GM21529 (cell line): ENCODE results near the gene INPP5J.
"Not testable (repeated sequence)": the region's sequence is repeated elsewhere in the genome, so short reads cannot be mapped to it uniquely, and the experiment has no call there.

Experiments
- ATAC-seq: cut with Tn5 transposase; IDR thresholded peaks from one replicate; pipeline ENCODE4 v1.9.1; 2021; ENCODE audit not compliant: unreplicated experiment

The INPP5J gene

DNA sequence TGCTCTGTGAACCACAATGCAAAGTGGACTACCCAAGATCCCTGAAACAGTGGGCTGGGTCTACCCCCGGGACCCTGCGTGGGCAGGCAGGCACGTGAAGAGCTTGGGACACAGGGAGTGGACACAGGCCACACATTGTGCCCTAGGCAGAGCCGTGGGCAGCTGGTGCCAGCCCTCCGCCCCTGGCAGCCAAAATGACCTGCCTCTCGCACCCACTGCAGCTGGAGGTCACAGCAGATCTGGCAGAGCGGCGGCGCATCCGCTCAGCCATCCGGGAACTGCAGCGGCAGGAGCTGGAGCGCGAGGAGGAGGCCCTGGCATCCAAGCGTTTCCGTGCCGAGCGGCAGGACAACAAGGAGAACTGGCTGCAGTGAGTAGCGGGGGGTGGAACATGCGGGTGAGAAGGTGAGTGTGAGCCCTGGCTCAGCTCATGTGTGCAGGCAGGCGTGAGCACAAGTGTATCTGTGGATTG, 35.0 kb upstream of the INPP5J start:
- ATAC-seq: no peak

- no peak for ATAC-seq
Observed at GRCh38 chr22:31088233-31088986, 34.4 kb upstream of the INPP5J start.

DNA sequence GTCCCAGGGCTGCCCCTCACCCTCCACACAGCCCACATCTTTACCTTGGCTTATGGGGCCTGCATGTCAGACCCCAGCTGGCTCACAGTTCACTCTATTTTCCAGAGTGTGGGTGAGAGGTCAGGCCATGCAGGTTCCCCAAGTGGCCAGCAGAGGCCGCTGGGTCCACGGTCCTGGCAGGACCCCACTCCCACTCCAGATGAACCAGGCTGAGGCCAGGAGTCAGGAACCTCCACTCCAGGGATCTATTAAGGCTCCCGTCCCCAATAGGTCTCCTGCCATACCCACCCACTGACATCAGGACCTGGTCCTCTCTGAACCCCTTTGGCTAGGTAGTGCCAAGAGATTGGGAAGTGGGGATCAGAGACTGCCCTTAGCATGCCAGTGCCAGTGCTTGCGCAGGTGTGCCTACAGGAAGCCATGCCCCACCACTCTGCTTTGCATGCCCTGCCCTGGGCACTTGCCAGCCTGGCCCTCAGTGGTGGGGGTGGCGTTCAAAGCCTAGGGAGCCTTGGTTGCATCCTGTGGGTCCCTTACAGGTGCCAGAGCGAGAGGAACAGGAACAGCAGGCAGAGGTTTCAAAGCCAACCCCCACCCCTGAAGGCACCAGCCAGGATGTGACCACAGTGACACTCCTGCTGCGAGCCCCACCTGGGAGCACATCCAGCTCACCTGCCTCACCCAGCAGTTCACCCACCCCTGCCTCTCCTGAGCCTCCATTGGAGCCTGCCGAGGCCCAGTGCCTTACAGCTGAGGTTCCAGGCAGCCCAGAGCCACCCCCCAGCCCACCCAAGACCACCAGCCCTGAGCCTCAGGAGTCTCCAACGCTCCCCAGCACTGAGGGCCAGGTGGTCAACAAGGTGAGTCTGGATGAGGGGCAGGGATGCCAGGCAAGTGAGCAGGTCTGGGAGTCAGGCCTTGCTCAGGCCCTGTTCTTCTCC, 33.3 kb upstream of the INPP5J start:
- ATAC-seq: no peak

- ATAC-seq: no peak
Observed at GRCh38 chr22:31090217-31091085, 32.3 kb upstream of the INPP5J start.

- ATAC-seq: no peak
Observed at GRCh38 chr22:31091106-31091975, 31.4 kb upstream of the INPP5J start.

- no peak for ATAC-seq
Observed at GRCh38 chr22:31092161-31092560, 30.6 kb upstream of the INPP5J start.

GRCh38 chr22:31093086-31093850, 29.5 kb upstream of the INPP5J start:
- ATAC-seq: no peak

GRCh38 chr22:31094021-31094551, 28.7 kb upstream of the INPP5J start:
- ATAC-seq: no peak

DNA sequence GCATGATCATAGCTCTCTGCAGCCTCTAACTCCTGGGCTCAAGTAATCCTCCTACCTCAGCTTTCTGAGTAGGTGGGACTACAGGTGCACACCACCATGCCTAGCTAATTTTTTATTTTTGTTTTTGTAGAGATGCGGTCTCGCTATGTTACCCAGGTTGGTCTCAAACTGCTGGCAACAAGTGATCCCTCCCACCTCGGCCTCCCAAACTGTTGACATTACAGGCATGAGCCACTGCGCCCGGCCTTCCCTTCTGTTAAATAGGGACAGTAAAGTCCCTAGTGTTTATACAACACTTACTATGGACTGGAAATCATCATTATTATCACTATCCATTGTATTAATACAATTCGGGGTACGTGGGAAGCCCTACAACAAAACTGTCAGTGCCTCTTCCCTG, 28.0 kb upstream of the INPP5J start:
- no peak for ATAC-seq

DNA sequence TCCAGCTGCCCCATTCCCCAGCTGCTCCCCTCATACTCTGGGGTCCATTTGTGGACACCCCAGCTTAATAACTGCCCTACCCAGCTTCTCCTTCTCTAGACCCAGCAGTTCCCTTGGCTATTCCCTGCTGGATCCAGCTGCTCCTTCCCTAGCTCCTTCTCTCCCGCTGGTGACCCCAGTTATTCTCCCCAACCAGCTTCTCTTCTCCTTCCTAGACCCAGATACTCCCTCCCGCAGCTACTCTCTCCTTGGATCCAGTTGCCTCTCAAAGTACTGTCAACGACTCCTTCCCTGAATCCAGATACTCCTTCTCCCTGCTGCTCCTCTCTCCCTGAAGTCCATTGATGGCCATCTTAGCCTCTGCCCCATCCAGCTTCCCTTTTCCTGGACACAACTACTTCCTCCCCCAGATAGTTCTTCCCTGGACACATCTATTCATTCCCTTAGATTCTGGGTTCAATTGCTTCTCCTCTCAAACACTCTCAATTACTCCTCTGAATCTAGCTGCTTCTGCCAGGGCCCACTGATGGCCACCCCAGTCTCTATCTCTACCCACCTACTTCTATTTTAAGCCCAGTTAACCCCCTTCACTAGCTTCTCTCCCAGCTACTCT, 27.0 kb upstream of the INPP5J start:
- no peak for ATAC-seq

GRCh38 chr22:31096657-31097279, 26.0 kb upstream of the INPP5J start:
- ATAC-seq: no peak

DNA sequence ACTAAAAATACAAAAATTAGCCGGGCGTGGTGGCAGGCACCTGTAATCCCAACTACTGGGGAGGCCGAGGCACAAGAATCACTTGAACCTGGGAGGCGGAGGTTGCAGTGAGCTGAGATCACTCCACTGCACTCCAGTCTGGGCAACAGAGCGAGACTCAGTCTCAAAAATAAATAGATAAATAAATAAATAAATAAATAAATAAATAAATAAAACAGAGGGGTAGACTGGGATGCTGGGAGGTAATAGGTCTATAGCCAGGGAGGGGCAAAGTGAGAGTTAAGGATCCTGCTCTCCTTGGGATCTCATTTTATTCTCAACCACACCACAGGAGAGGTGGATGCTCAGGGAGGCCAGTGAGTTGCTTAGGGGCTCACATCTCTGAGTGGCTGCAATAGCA, 25.2 kb upstream of the INPP5J start:
- ATAC-seq: not testable (repeated sequence)

DNA sequence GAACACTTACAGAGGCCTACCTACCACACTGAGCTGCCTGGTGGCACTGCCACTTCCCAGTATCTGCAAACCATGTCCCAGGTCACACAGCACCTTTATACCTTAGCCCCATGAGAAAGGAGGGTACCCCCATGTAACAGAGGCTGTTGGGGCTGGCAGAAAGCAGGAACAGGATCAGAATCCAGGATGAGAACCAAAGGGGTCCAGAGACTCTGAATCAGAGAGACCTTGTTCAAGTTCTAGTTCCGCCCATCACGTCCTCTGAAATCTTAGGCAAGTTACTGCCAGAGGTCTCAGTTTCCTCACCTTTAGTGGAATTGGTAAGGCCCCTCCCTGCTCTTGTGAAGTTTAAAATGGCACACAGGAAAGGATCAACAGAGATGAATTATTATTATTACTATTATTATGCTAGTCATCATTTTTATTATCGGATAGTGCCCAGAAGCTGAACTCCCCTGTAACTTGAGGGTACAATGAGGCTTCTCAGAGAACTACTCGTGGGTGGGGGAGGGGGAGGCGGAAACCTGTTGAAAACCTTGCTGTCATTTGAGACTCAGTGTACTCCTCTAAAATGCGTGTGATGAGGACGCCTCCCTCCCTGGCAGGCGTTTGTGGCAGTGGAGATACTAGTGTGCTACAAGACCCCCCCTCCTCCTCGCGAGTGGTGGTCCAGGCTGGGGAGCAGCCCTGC, 24.7 kb upstream of the INPP5J start:
- no peak for ATAC-seq

GRCh38 chr22:31098632-31099110, 24.1 kb upstream of the INPP5J start:
- ATAC-seq: no peak

- ATAC-seq: no peak
Observed at GRCh38 chr22:31099386-31099785, 23.4 kb upstream of the INPP5J start.

DNA sequence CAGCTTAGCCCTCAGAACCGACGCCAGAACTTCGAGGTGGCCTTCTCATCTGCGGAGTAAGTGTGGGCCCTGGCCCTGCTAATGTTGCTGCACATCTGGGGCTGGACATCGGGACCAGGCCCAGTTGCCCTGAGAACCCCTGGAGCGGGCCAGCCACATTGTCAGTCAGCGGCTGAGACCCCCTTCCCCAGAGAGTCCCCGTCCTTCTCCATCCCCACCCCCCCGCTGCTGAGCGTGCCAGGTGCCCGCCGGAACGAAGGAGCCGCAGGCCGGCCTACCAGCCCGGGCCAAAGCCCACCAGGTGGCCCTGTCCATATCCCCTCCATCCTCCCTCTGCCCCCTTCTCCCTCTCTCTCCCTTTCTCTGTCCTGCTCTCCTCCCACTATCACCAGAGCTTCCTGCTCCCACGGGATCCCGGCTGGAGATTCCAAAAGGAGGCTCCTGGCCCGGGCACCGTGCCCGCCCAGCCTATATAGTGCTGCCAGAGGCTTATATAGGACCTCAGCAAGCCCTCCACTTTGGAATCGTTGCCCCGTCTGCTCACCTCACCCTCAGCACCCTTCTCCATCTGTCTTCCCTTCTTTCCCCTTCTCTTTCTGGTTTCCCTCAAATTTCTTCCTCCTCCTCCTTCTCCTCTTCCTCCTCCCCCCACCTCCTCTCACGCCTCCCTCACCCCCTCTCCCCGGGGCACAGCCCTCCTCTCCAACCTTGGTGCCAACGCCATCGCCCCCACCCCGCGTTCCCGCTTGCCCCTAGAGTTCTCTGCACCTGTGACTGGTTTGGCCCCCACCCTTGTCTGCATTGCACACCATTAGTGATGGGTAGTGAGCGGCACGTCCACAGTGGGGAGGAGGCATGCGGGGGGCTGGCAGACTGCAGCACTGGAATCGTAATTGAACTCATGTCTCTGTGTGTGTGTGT, 22.7 kb upstream of the INPP5J start:
- no peak for ATAC-seq
